Stimulated activated CD8-positive, alpha-beta memory T cell treated with anti-CD3 and anti-CD28 coated beads, Interleukin-2, amount 100 ng/mL, for 48 hours (primary cell): Measurements from ENCODE around the gene C11orf42.

Experiments
- DNase-seq, 2 donors: peaks; one replicate each; pipeline ENCODE4 v3.0.0-alpha.2; 2020; ENCODE audit warnings: low read depth in 2 of 2

C11orf42 gene

GRCh38 chr11:6205366-6205765 lies at the start of gene C11orf42:
Gene C11orf42, plus strand, starts transcription at chr11:6205557. Its CDS starts 59 bp downstream, at chr11:6205616.
- DNase-seq = no peak

- DNase-seq = no peak
These were observed 48.6 kb upstream of the C11orf42 start for GRCh38 chr11:6156628-6157359.

- no peak for DNase-seq
These were observed 35.1 kb upstream of the C11orf42 start, which contains the start of gene OR52B2 for GRCh38 chr11:6170226-6170625. Gene OR52B2, minus strand, starts transcription at chr11:6170326. Its CDS starts 0 bp downstream, at chr11:6170326.

- no peak for DNase-seq
These were observed 29.9 kb upstream of the C11orf42 start for GRCh38 chr11:6175440-6175839.

GRCh38 chr11:6191742-6192141 lies 13.6 kb upstream of the C11orf42 start:
- DNase-seq = no peak

GRCh38 chr11:6194065-6194581 lies 11.2 kb upstream of the C11orf42 start:
- DNase-seq = no peak

GRCh38 chr11:6196396-6196795 lies 9.0 kb upstream of the C11orf42 start:
- DNase-seq = no peak

GRCh38 chr11:6197466-6198200 lies 7.7 kb upstream of the C11orf42 start:
- no peak for DNase-seq

GRCh38 chr11:6199174-6199810 lies 6.1 kb upstream of the C11orf42 start, which contains the start of gene OR52W1:
Gene OR52W1, plus strand, starts transcription at chr11:6199224. Its CDS starts 0 bp downstream, at chr11:6199224.
- DNase-seq = no peak

GRCh38 chr11:6200975-6201374 lies 4.4 kb upstream of the C11orf42 start:
- no peak for DNase-seq

- no peak for DNase-seq
These were observed 3.9 kb upstream of the C11orf42 start for GRCh38 chr11:6201481-6201880.

- DNase-seq = no peak
These were observed 3.3 kb upstream of the C11orf42 start for GRCh38 chr11:6202041-6202440.

- DNase-seq = no peak
These were observed 2.0 kb upstream of the C11orf42 start for GRCh38 chr11:6203327-6203726.

- no peak for DNase-seq
These were observed 651 bp upstream of the C11orf42 start for GRCh38 chr11:6204706-6205105.

GRCh38 chr11:6206456-6207180 lies 1.3 kb downstream of the C11orf42 start:
- no peak for DNase-seq

- DNase-seq = no peak
These were observed 4.4 kb downstream of the C11orf42 start for GRCh38 chr11:6209801-6210200.

GRCh38 chr11:6210274-6210955 lies 5.1 kb downstream of the C11orf42 start:
- DNase-seq = no peak

- DNase-seq = no peak
These were observed 9.2 kb downstream of the C11orf42 start for GRCh38 chr11:6214530-6214929.

GRCh38 chr11:6216501-6216900 lies 11.1 kb downstream of the C11orf42 start:
- DNase-seq = no peak

GRCh38 chr11:6217722-6218121 lies 12.4 kb downstream of the C11orf42 start:
- no peak for DNase-seq

GRCh38 chr11:6219359-6219758 lies 14.0 kb downstream of the C11orf42 start:
- no peak for DNase-seq
